Measurements from ENCODE around the gene ASAP3.

ASAP3 gene

DNA sequence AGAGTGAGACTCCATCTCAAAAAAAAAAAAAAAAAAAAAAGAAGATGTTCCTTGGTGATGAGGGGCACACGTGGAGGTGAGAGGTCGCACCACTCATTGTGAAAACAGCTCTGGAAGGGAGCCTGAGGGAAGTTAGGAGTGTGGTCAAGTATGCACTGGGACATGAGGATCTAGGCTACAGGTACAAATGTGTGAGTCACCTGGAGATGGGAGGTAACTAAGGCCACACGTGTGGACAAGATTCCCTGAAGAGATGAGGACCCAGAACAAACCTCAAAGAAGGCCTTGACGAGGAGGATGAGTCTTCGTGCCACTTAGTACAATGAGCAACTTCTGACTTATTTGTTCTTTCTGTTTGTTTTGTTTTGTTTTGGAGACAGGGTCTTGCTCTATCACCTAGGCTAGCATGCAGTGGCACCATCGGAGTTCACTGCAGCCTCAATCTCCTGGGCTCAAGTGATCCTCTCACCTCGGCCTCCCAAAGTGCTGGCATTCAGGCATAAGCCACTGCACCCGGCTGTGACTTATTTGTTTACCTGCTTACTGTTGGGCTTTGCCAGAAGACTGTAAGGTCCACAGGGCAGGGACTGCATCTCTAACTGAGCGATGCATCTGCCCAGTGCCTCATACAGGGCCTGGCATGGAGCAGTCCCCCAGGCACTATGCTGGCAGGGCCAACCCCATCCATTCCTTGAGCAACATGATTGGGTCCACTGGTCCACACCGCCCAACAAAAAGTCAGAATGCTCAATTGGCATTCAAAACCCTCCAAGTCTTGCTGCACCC, 6.4 kb downstream of the ASAP3 start:
- no peak for DNase-seq (ENCODE audit: low read depth)
- H3K4me3 ChIP-seq (ENCODE audit: control insufficient read depth, low read depth, low read length), result no peak overlapping the region
- TF ChIP-seq, protein P1, sequence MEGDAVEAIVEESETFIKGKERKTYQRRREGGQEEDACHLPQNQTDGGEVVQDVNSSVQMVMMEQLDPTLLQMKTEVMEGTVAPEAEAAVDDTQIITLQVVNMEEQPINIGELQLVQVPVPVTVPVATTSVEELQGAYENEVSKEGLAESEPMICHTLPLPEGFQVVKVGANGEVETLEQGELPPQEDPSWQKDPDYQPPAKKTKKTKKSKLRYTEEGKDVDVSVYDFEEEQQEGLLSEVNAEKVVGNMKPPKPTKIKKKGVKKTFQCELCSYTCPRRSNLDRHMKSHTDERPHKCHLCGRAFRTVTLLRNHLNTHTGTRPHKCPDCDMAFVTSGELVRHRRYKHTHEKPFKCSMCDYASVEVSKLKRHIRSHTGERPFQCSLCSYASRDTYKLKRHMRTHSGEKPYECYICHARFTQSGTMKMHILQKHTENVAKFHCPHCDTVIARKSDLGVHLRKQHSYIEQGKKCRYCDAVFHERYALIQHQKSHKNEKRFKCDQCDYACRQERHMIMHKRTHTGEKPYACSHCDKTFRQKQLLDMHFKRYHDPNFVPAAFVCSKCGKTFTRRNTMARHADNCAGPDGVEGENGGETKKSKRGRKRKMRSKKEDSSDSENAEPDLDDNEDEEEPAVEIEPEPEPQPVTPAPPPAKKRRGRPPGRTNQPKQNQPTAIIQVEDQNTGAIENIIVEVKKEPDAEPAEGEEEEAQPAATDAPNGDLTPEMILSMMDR (IDR thresholded peaks at IDR 0.05; ENCODE audit: control insufficient read depth, insufficient read depth, low read depth, low read length, missing control alignments), result no peak

DNA sequence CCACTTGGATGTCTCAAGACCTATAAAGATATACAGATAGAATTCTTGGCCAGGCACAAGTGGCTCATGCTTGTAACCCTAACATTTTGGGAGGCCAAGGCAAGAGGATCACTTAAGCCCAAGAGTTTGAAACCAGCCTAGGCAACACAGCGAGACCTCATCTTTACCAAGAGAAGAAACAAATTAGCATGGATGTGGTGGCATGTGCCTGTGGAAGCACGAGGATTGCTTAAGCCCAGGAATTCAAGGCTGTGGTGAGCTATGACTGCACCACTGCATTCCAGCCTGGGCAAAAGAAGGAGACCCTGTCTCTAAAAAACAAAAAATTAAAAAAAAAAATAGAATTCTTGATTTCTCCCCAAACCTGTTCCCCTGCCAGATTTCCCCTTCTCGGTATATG, 8.3 kb downstream of the ASAP3 start:
- H3K4me3 ChIP-seq (ENCODE audit: control insufficient read depth, low read depth, low read length), result no peak overlapping the region
- TF ChIP-seq, protein P1 (IDR thresholded peaks at IDR 0.05; ENCODE audit: control insufficient read depth, insufficient read depth, low read depth, low read length, missing control alignments), result no peak
- DNase-seq (ENCODE audit: low read depth), result no peak

DNA sequence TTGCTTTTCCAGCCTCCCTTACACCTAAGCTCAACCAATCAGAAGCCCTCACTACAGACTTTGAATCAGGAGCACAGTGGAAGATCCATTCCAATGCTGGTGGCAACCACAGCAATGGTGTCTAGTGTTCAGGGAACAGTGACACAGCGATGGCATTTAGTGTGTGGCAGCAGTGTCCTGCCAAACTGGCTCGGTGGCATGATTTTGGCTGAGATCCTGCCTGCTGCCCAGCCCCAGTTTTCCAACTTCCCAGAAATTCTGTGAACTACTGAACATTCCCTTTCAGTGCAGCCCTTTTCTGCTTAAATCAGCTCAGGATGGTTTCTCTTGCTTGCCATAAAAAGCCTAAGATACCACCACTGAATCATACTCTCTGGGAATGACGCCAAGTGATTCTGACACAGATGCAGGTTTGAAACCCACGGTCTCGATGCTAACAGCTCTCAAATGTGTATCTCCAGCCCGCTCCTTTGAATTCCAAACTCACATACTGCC, 8.8 kb downstream of the ASAP3 start:
- DNase-seq (ENCODE audit: low read depth), result peak; percentile 92
- TF ChIP-seq, protein P1 (IDR thresholded peaks at IDR 0.05; ENCODE audit: control insufficient read depth, insufficient read depth, low read depth, low read length, missing control alignments), result no peak

DNA sequence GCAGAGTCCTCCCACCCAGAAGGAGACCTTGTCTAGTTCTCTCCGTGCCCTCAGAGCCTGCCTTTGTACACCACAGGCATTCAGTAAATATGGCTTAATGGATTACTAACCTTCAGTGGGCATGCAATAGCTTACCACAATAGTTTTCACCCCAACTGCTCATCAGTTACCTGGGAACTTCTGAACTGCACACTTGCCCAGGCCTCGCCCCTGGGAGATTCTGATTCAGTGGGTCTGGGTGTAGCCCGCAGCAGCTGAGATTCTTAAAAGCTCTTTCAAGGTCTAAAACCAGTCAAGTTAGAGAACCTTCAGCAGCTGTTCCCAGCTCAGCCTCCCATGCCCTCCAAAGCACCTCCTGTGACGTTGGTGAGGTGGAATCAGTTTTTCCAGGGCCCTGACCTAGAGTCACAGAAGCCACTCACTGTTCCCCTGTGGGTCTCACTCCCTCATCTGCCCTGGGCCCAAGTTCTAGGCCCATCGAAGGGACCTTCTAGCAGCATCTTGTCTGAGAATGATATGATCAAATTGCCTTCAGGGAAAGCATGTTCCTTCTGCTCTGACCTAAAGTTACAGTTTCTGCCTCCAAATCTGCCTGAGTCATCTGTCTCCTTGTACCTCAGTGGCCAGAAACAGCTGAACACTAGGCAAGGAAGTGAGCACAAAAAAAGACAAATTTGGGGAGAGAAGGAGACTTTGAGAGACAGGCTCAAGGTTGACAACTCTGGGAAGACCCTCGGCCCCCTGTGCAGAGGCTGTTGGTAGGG, 10.8 kb downstream of the ASAP3 start:
- no peak for DNase-seq (ENCODE audit: low read depth)
- TF ChIP-seq, protein P1 (IDR thresholded peaks at IDR 0.05; ENCODE audit: control insufficient read depth, insufficient read depth, low read depth, low read length, missing control alignments), result no peak
- H3K4me3 ChIP-seq (ENCODE audit: control insufficient read depth, low read depth, low read length), result no peak overlapping the region

More for the DNA sequence above, 8.8 kb downstream of the ASAP3 start:
- H3K4me3 ChIP-seq (ENCODE audit: control insufficient read depth, low read depth, low read length), result no peak overlapping the region

GRCh38 chr1:23472351-23473036, 11.5 kb downstream of the ASAP3 start:
- no peak for DNase-seq (ENCODE audit: low read depth)
- TF ChIP-seq, protein P1 (IDR thresholded peaks at IDR 0.05; ENCODE audit: control insufficient read depth, insufficient read depth, low read depth, low read length, missing control alignments), result no peak
- H3K4me3 ChIP-seq (ENCODE audit: control insufficient read depth, low read depth, low read length), result no peak overlapping the region

GRCh38 chr1:23471473-23472075, 12.4 kb downstream of the ASAP3 start:
- DNase-seq (ENCODE audit: low read depth), result no peak
- H3K4me3 ChIP-seq (ENCODE audit: control insufficient read depth, low read depth, low read length), result no peak overlapping the region
- TF ChIP-seq, protein P1 (IDR thresholded peaks at IDR 0.05; ENCODE audit: control insufficient read depth, insufficient read depth, low read depth, low read length, missing control alignments), result no peak

Data from AG09309 (cell line).